ENCODE results near the gene SEPTIN2. TPM values are rescaled to one million over a fixed set of nuclear protein-coding genes. Genes with fewer than 3 reads are reported as not detected.

The SEPTIN2 gene
- total RNA-seq, 1 donor from 2014 or later, result 203 TPM

GRCh38 chr2:241351640-241352031, 35.9 kb downstream of the SEPTIN2 start:
- H3K27ac Mint-ChIP-seq, result no peak overlapping the region
- no peak overlapping the region for H3K4me3 Mint-ChIP-seq
- intact Hi-C loops (cut with micrococcal nuclease), result no loop called here
- H3K27me3 Mint-ChIP-seq (ENCODE audit: insufficient read depth), result no peaks in the 10 kb centered on the region
- DNase-seq (ENCODE audit: low spot score), result no peak
- no peaks in the 10 kb centered on the region for H3K4me1 Mint-ChIP-seq (ENCODE audit: low read depth)
- H3K36me3 Mint-ChIP-seq (ENCODE audit: low read depth), result peaks cover 42% of the 10 kb centered on the region
- no peaks in the 10 kb centered on the region for H3K9me3 Mint-ChIP-seq

GRCh38 chr2:241352227-241352626, 36.5 kb downstream of the SEPTIN2 start:
- Mint-ChIP-seq H3K9me3 (no peaks in the 10 kb centered on the region), H3K36me3 (ENCODE audit: low read depth) (peaks cover 42% of the 10 kb centered on the region), H3K4me1 (ENCODE audit: low read depth) (peaks cover 4% of the 10 kb centered on the region), H3K27ac (no peak overlapping the region), H3K27me3 (ENCODE audit: insufficient read depth) (no peaks in the 10 kb centered on the region), H3K4me3 (no peak overlapping the region)
- DNase-seq (ENCODE audit: low spot score), result no peak
- intact Hi-C loops (cut with micrococcal nuclease), result no loop called here

DNA sequence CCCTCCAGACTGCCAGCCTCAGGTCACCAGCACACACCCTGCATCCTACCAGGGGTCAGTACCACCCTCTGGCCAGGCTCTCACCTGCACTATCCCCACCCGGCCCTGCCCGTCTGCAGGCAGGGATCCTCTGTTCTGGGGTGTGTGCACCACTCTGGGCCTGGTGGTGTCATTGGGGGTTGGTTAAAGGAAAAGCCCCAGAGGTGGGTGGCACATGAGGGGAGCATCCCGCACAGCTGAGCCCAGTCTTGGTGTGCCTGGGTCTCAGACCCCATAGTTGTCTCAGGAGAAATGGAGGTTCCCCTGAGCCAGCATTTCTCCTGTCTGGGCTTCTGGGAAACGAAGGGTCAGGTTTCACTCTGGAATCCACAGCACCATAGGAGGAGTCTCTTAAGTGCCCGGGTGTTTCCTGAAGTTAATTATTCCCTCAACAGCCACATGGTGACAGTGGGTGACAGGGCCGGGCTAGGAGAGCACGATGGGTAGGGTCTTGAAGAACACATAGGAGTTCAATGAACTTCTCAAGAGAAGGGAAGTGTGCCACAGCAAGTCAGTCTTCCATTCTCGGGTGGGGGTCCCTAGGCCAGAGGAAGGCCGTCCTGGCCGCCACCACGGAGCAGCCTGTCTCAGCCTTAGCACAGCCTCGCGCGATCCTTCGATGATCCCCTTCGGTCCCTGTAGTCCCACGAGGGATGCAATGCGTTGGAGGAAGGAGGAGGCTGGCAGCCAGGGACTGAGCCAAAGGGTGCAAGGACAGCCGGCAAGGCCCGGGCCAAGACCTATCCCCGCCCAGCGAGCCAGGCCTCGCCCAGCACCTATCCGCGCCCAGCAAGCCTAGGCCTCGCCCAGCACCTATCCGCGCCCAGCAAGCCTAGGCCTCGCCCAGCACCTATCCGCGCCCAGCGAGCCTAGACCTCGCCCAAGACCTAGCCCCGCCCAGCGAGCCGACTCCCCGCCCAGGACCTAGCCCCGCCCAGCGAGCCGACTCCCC, 39.2 kb downstream of the SEPTIN2 start:
- Mint-ChIP-seq H3K4me3 (peak overlapping the region; percentile 33), H3K27ac (no peak overlapping the region), H3K27me3 (ENCODE audit: insufficient read depth) (peaks cover 2% of the 10 kb centered on the region), H3K36me3 (ENCODE audit: low read depth) (peaks cover 32% of the 10 kb centered on the region), H3K4me1 (ENCODE audit: low read depth) (peaks cover 22% of the 10 kb centered on the region), H3K9me3 (no peaks in the 10 kb centered on the region)
- DNase-seq (ENCODE audit: low spot score), result peak; percentile 73
- intact Hi-C loops (cut with micrococcal nuclease), result loop anchor here (1.0 to 5.0 kb wide), 7 partner anchors 19 to 793 kb away; partner anchors contain the start of genes ATG4B, DUSP28 and THAP4

- Mint-ChIP-seq H3K27me3 (ENCODE audit: insufficient read depth) (peaks cover 2% of the 10 kb centered on the region), H3K4me1 (ENCODE audit: low read depth) (peaks cover 22% of the 10 kb centered on the region), H3K27ac (peak within 1 kb of the TSS; percentile 83), H3K36me3 (ENCODE audit: low read depth) (peaks cover 21% of the 10 kb centered on the region), H3K9me3 (no peaks in the 10 kb centered on the region), H3K4me3 (peak within 1 kb of the TSS; percentile 84)
- peak; percentile 95 for DNase-seq (ENCODE audit: low spot score)
- intact Hi-C loops (cut with micrococcal nuclease), result loop anchor here (1.0 to 5.0 kb wide), 15 partner anchors 20 to 794 kb away; partner anchors contain the start of genes ATG4B, D2HGDH, DTYMK and DUSP28
These were observed 40.5 kb downstream of the SEPTIN2 start, which contains the start of gene FARP2 for GRCh38 chr2:241355983-241356870. Gene FARP2 (plus strand): TSS chr2:241356285. CDS start chr2:241373108, 16,823 bp downstream.

DNA sequence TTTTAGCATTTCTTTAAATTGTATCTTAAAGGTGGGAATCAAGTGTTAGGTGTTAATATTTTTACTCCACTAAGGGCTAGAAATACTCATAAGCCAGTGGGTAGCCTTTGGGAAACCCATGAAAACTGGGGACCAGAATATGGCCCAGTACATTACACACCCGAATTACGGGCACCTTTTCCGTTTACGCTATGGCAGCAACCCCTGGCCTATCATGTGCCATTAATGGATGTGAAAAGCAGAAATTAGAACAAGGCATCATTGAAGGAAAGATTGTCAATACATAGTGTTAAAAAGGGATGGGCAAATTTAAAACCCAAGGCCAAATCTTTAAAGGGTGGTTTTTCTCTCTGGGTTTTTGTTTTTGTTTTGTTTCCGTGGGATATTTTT, 41.1 kb downstream of the SEPTIN2 start:
- no peaks in the 10 kb centered on the region for H3K9me3 Mint-ChIP-seq
- DNase-seq (ENCODE audit: low spot score), result no peak
- H3K36me3 Mint-ChIP-seq (ENCODE audit: low read depth), result peaks cover 17% of the 10 kb centered on the region
- H3K27ac Mint-ChIP-seq, result peak overlapping the region; percentile 8
- intact Hi-C loops (cut with micrococcal nuclease), result loop anchor here (1.0 to 5.0 kb wide), 11 partner anchors 42 to 795 kb away; partner anchors contain the start of genes D2HGDH, DTYMK, DUSP28 and HDLBP
- H3K27me3 Mint-ChIP-seq (ENCODE audit: insufficient read depth), result peaks cover 2% of the 10 kb centered on the region
- peak overlapping the region; percentile 84 for H3K4me3 Mint-ChIP-seq
- peaks cover 22% of the 10 kb centered on the region for H3K4me1 Mint-ChIP-seq (ENCODE audit: low read depth)

DNA sequence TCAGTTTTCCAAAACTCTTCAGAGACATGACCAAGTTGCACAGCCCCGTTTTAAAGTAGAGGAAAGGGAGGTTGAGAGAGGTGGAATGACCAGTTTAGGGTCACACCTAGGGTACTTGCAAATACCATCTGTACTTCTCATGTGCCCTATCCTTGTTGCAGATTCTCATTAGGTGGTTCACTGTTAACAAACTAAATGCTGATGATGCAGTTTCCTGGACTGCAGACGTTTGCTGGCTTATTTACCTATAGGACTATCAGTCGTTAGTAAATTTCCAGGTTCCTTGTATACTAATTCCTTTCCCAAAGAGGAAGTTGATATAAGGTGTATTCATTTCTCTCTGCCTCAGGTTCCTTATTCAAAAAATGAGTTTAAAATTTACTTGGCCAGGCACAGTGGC, 41.8 kb downstream of the SEPTIN2 start:
- Mint-ChIP-seq H3K36me3 (ENCODE audit: low read depth) (peaks cover 13% of the 10 kb centered on the region), H3K27ac (no peak overlapping the region), H3K27me3 (ENCODE audit: insufficient read depth) (peaks cover 2% of the 10 kb centered on the region), H3K4me1 (ENCODE audit: low read depth) (peaks cover 22% of the 10 kb centered on the region), H3K9me3 (no peaks in the 10 kb centered on the region), H3K4me3 (peak overlapping the region; percentile 84)
- intact Hi-C loops (cut with micrococcal nuclease), result loop anchor here (2.0 to 5.0 kb wide), 4 partner anchors 85 to 795 kb away; partner anchors contain the start of genes D2HGDH and DUSP28
- DNase-seq (ENCODE audit: low spot score), result no peak

- DNase-seq (ENCODE audit: low spot score), result no peak
- peak overlapping the region; percentile 12 for H3K4me3 Mint-ChIP-seq
- intact Hi-C loops (cut with micrococcal nuclease), result loop anchor here (5.0 kb wide), 3 partner anchors 86 to 796 kb away; partner anchors contain the start of gene DUSP28
- H3K4me1 Mint-ChIP-seq (ENCODE audit: low read depth), result peaks cover 27% of the 10 kb centered on the region
- H3K27ac Mint-ChIP-seq, result no peak overlapping the region
- peaks cover 2% of the 10 kb centered on the region for H3K27me3 Mint-ChIP-seq (ENCODE audit: insufficient read depth)
- H3K9me3 Mint-ChIP-seq, result no peaks in the 10 kb centered on the region
- H3K36me3 Mint-ChIP-seq (ENCODE audit: low read depth), result peaks cover 8% of the 10 kb centered on the region
These were observed 42.7 kb downstream of the SEPTIN2 start for GRCh38 chr2:241358470-241358869.

DNA sequence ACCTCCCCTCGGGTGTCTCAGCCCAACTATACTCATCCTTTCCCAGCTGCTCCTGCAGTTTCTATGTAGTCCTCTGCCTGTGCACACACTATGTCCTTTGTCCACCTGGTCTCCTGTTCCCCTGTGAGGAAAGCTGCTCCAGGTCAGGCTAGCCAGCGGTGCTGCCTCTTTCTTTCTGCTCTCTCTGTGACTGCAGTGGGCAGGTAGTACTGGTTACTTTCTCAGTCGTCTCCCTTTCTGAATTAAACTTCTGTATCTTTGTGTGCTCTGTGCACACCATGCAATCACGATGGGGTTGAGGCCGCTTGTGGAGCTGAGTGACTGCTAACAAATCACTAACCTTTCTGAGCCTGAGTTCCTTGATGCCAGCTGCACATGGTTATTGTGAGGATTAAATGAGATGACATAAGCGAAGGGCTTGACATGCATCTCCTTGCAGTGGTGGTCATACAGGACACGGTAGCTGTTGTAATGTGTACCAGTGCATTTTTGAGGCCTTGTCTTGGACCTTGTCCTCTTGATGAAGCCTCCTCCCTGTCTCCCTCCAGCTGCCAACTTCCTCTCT, 43.8 kb downstream of the SEPTIN2 start:
- peaks cover under 1% of the 10 kb centered on the region for H3K36me3 Mint-ChIP-seq (ENCODE audit: low read depth)
- H3K4me1 Mint-ChIP-seq (ENCODE audit: low read depth), result peaks cover 33% of the 10 kb centered on the region
- no peaks in the 10 kb centered on the region for H3K9me3 Mint-ChIP-seq
- no peak overlapping the region for H3K27ac Mint-ChIP-seq
- peaks cover 2% of the 10 kb centered on the region for H3K27me3 Mint-ChIP-seq (ENCODE audit: insufficient read depth)
- H3K4me3 Mint-ChIP-seq, result no peak overlapping the region
- intact Hi-C loops (cut with micrococcal nuclease), result loop anchor here (5.0 kb wide), 3 partner anchors 87 to 797 kb away; partner anchors contain the start of gene DUSP28
- no peak for DNase-seq (ENCODE audit: low spot score)

- Mint-ChIP-seq H3K27me3 (ENCODE audit: insufficient read depth) (peaks cover under 1% of the 10 kb centered on the region), H3K4me3 (no peak overlapping the region), H3K36me3 (ENCODE audit: low read depth) (no peaks in the 10 kb centered on the region), H3K4me1 (ENCODE audit: low read depth) (peaks cover 21% of the 10 kb centered on the region), H3K9me3 (no peaks in the 10 kb centered on the region), H3K27ac (no peak overlapping the region)
- intact Hi-C loops (cut with micrococcal nuclease), result no loop called here
- no peak for DNase-seq (ENCODE audit: low spot score)
These were observed 47.7 kb downstream of the SEPTIN2 start for GRCh38 chr2:241363426-241363825.

GRCh38 chr2:241364781-241365180, 49.1 kb downstream of the SEPTIN2 start:
- Mint-ChIP-seq H3K36me3 (ENCODE audit: low read depth) (no peaks in the 10 kb centered on the region), H3K4me3 (no peak overlapping the region), H3K4me1 (ENCODE audit: low read depth) (peaks cover 11% of the 10 kb centered on the region), H3K27me3 (ENCODE audit: insufficient read depth) (no peaks in the 10 kb centered on the region), H3K27ac (no peak overlapping the region), H3K9me3 (no peaks in the 10 kb centered on the region)
- DNase-seq (ENCODE audit: low spot score), result no peak
- intact Hi-C loops (cut with micrococcal nuclease), result no loop called here

GRCh38 chr2:241366678-241367077, 51.0 kb downstream of the SEPTIN2 start:
- intact Hi-C loops (cut with micrococcal nuclease), result no loop called here
- no peak for DNase-seq (ENCODE audit: low spot score)
- peaks cover 10% of the 10 kb centered on the region for H3K4me1 Mint-ChIP-seq (ENCODE audit: low read depth)
- H3K27me3 Mint-ChIP-seq (ENCODE audit: insufficient read depth), result no peaks in the 10 kb centered on the region
- no peaks in the 10 kb centered on the region for H3K36me3 Mint-ChIP-seq (ENCODE audit: low read depth)
- H3K9me3 Mint-ChIP-seq, result no peaks in the 10 kb centered on the region
- no peak overlapping the region for H3K27ac Mint-ChIP-seq
- H3K4me3 Mint-ChIP-seq, result no peak overlapping the region

- Mint-ChIP-seq H3K9me3 (no peaks in the 10 kb centered on the region), H3K4me3 (no peak overlapping the region), H3K36me3 (ENCODE audit: low read depth) (peaks cover 4% of the 10 kb centered on the region), H3K27ac (no peak overlapping the region), H3K4me1 (ENCODE audit: low read depth) (peaks cover 3% of the 10 kb centered on the region), H3K27me3 (ENCODE audit: insufficient read depth) (no peaks in the 10 kb centered on the region)
- intact Hi-C loops (cut with micrococcal nuclease), result no loop called here
- no peak for DNase-seq (ENCODE audit: low spot score)
These were observed 52.9 kb downstream of the SEPTIN2 start for GRCh38 chr2:241368643-241369042.
